DLD1 (cell line): ENCODE measurements around the gene NFYA.

ENCODE experiments used
- in situ Hi-C: cut with HindIII; loops from 2 replicates; pipeline ENCODE4 v1.10.0; 2017; ENCODE audit warnings: low sequenced_read_pairs

Gene NFYA

GRCh38 chr6:41072836-41073202 is at the start of gene NFYA:
NFYA (plus strand) TSS chr6:41072974; CDS start chr6:41079090, 6,116 bp downstream.
- in situ Hi-C loops: no loop called here

- in situ Hi-C loops: no loop called here
Observed at GRCh38 chr6:41023114-41023513, 49.7 kb upstream of the NFYA start.

DNA sequence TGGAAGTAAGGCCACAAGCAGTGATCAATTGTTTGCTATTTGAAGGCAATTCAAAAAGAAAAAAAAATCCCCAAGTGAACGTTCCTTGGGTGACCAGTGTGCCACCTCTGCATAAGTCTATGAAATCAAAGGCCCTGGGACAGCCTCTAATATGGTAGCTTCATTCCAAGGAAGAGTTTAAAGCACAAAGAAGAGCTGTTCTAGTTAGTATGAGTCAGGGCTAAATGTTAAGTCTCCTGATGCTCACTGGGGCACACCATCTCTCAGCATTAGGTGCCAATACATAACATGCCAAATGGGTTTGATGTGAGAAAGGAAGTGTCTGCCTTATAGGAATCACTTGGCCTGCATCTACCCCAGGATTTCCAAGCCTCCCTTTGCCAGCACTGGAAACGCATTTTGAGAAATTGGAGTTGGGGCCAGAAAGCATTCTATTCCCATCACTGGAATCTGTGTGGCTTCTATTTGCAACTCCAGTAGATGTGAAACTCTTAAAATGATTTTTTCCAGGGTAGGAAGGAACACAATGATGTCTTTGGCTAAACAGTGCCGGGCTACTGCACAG is 46.7 kb upstream of the NFYA start:
- in situ Hi-C loops: no loop called here

- in situ Hi-C loops: no loop called here
Observed at GRCh38 chr6:41027241-41027640, 45.5 kb upstream of the NFYA start.

DNA sequence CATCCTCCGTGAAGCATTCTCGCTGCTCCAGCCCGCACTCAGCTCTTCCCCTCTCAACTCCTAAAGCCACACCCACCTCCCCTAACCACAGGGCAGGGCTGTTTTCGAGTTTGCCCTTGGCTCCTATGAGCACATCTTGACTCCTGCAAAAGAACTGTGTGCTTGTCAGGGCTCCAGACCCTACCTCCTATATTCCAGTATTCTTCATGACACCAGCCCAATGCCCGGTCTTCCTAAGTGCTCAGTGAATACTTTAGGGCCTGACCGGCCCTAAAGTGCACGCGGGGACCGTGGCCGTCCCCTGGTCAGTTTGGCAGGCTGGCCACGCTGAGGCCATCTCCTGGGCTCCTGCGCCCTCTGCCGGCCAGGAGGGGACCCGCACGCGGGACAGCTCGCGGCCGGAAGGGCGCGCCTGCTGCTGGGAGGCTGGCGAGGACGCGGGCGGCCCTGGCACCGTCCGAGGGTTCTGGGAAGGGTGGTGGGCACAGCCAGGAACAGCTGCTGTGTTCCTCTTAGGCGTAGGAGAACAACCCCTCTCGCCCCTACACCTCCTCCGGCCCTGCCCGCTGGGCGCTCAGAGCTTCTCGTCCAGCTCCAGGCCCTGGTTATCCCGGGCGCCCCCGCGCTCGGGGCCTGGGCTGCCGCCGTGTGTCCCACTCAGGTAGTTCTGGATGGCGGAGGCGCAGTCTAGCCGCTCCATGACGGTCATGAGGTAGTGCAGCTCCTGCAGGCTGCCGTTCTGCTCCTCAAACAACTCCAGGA is 44.8 kb upstream of the NFYA start:
- in situ Hi-C loops: no loop called here

DNA sequence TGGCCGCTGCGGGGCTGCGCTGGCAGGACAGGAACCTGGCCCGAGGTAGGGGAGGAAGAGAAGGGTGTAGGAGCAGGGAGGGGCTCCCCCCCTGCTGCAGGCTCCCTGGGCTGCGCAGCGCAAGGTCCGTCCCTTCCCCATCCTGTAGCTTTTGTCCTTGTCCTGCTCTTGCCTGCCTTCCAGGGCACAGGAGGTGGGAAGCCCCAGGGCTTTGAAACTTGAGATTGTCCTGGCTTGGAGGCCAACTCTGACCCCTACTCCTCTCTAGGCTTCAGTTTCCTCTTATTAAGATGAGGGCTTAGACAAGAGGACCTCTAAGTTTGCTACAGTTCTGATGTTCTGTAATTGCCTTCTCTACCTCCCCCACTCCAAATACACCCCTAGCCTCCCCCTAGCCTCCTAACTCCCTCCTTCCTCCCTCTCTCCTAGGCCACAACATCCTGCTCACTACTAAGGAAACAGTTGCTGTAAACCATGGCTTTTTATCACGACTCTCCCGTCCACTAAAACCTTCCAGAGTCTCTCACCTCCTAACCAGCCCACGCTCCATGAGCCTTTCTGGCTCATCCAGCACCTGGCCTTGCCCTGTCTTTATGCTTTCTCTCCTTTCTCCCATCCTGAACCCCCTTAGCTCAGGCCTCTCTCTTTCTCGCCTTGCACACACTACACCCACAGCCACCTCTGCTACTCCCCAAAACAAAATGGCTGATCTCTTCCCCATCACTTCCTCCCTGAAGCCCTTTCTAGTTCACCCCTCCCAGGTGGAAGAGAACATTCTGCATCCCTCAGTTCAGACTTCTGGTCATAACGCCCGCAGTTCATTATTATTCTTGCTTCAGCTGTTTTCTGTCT is 44.0 kb upstream of the NFYA start:
- in situ Hi-C loops: no loop called here

DNA sequence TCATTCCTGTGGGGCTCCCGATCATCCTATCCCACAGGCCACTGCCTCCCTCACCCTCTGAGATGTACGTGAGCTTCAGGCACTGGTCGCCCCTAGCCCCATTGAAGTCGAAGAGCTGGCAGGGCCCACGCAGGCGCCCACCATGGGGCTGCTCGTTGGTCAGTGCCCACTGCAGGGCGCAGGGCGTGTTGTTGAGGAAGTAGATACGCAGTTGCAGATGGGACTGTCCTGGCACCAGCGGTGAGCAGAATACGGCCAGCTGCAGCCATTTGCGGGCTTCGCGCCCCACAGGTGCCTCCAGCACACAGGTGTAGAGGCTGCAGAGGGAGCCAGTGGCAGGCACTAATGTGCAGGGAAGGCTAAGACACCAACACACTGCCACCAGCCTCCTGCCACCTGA is 39.9 kb upstream of the NFYA start:
- in situ Hi-C loops: no loop called here

GRCh38 chr6:41033776-41034175 is 39.0 kb upstream of the NFYA start:
- in situ Hi-C loops: no loop called here

DNA sequence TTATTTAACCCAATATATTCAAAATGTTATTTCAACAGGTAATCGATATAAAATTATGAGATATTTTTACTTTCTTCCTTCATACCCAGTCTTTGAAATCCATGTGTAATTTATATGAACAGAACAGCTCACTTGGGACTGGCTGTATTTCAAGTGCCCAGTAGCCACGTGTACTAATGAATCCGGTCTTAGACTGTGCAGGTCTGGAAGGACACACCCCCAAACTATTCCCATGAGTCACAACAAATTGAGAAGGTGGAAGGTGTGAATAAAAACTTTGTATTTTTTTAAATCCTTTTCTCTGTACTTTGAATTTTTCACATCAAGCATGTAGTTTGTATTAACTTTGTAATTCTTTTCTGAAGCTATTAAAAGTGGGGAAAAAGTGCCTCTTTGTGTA is 36.6 kb upstream of the NFYA start:
- in situ Hi-C loops: no loop called here

- in situ Hi-C loops: no loop called here
Observed at GRCh38 chr6:41036601-41037000, 36.2 kb upstream of the NFYA start.

- in situ Hi-C loops: no loop called here
Observed at GRCh38 chr6:41037107-41037900, 35.5 kb upstream of the NFYA start.

GRCh38 chr6:41038205-41038604 is 34.6 kb upstream of the NFYA start:
- in situ Hi-C loops: no loop called here

DNA sequence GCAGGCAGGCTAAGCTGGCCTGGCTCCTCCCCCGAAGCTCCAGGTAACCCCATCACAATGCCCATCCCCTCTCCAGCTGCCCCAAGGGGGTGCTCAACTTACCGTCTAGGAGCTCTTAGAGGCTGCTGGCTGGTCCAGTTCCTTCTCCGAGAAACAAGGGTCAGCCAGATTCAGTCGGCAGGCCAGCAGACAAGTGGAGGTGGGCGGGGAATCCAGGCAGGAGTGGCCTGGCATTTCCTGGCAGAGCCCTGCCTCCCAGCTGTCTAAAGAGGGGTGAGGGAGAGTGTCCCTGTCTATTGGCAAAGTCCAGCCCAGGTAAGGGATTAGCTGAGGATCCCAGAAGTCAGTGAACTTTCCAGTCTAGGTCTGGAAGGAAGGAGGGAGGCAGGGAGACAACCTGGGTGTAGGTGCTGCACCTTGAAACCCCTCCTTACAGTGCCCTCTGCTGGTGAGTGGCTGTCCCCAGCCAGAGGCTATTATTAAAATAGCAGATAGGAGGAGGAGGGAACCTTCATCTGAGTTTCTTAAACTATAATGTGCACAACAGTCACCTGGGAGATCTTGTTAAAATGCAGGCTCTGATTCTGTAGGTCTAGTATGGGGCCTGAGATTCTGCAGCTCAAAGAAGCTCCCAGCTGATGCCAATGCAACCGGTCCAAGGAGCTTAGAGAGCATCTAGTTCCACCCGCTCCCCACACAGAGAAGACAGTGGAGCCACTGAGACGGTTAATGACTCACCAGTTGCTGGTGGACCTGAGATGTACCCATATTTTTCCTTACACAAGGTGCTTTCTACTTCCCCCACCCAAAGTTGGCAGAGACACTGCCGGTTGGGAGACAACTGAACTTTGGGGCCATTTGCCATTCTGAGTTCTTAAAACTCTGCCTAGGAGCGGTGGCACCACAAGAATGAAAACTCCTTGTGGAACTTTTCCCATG is 33.4 kb upstream of the NFYA start, which contains the start of gene UNC5CL:
UNC5CL (minus strand) TSS at position 162 of the 939 bp plus-strand sequence. CDS start 4,147 bp downstream, outside the sequence.
- in situ Hi-C loops: no loop called here

DNA sequence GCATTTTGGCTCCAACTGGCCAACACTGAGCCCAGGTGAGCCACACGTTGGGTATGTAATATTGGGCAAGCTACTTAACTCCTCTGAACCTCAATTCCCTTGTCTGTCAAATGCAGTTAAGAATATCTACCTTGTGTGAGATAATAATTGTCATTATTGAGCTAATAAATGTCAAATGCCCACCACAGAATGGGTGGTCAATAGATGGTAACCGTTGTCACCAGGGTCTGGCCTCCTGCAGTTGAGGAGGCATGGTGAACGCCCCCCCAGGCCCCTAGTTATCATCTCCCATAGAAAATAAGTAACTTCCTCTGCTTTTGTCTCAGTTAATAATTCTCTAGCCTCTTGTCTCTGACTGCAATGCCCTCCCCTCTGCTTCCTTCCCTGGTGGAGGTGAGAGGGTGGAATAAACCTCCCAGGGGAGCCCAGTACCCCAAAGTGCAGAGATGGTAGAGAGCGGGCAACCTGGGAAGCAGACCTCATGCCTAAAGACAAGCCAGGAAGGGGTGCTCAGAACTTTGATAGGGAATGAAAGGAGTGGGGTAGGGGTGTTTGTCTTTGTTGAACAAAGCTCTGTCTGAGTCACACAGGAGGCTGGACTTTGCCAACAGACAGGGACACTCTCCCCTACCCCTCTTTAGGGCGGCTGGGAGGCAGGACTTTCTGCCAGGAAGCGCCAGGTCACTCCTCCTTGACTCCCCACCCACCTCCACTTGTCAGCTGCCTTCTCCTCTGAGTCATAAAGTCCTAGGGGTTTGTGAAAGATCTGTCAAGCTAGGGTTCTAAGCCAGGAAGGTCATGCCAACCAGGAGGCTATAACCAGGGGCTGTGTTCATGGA is 32.5 kb upstream of the NFYA start:
- in situ Hi-C loops: no loop called here

DNA sequence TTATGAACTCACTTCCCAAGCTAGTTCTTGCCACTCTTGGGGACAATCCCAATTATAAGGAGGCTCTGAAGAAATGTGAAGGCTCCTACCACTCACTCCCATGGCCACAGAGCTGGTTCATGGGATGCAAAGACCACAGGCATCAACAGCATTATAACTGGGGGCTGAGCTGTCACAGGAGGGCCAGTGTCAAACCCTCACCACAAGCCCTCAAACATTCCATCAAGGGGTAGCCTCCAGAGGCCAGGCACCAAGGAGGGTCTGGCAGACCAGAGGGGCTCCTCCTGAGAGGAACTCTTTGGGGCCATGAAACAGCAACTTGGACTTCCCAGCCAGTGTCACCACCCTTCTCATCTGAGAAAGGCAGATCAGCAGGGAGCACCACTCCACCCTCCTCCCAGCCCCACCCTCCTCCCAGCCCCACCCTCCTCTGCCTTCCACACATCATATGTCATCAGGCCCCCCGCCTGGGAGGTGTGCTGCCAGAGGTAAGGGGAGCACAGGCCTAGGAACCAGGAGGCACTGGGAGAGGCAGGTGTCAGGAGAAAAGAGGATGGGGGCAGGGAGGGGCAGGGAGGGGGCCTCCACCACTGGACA is 31.7 kb upstream of the NFYA start:
- in situ Hi-C loops: no loop called here

GRCh38 chr6:41042226-41043055 is 30.3 kb upstream of the NFYA start, which contains the start of gene TSPO2:
TSPO2 (plus strand) TSS chr6:41042467; CDS start chr6:41042986, 519 bp downstream.
- in situ Hi-C loops: no loop called here

GRCh38 chr6:41043151-41043550 is 29.6 kb upstream of the NFYA start:
- in situ Hi-C loops: no loop called here

DNA sequence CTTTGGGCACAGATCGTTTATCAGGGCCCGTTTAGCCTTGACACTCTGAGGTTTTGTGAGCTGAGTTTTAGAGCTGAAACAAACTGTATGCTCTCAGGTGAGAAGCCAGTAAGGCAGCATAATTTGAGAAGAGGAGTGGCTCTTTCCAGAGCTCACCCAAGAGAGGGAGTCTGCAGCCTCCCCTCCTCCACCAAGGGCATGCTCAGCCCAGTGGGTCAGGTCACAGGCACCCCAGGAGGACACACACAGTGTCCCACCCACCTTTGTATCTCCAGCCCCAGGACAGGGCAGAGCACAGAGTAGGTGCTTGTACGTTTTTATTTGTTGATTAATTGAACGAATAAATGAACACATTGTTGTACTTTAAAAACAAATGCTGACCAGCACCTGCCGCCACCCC is 27.1 kb upstream of the NFYA start:
- in situ Hi-C loops: no loop called here
